Loucy (cell line): ENCODE results near the gene PARVG.

Experiments
- H2AFZ ChIP-seq: fragments of 200-600 bp; sonication (generic); 2 replicates; pipeline ENCODE4 v1.6.0; 2016; ENCODE audit warnings: antibody characterized with exemption, mild to moderate bottlenecking, low read length, moderate library complexity
- H3F3A ChIP-seq: fragments of 200-600 bp; 2 replicates; pipeline ENCODE4 v1.6.0; 2016; ENCODE audit warnings: antibody characterized with exemption, low read depth, mild to moderate bottlenecking
- H3K27me3 ChIP-seq: fragments of 200-600 bp; sonication (generic); 2 replicates; pipeline ENCODE4 v1.6.1; 2014; ENCODE audit warnings: low read length, mild to moderate bottlenecking; ENCODE audit not compliant: insufficient read depth, poor library complexity, severe bottlenecking
- H3K36me3 ChIP-seq: fragments of 200-600 bp; sonication (generic); 2 replicates; pipeline ENCODE4 v1.6.1; 2016; ENCODE audit warnings: low read length; ENCODE audit not compliant: insufficient read depth
- H3K4me1 ChIP-seq: fragments of 200-600 bp; sonication (generic); 2 replicates; pipeline ENCODE4 v1.5.1; 2014; ENCODE audit warnings: low read length, mild to moderate bottlenecking; ENCODE audit not compliant: insufficient read depth, poor library complexity, severe bottlenecking
- H3K4me2 ChIP-seq: fragments of 200-600 bp; sonication (generic); 2 replicates; pipeline ENCODE4 v1.6.0; 2014; ENCODE audit warnings: antibody characterized with exemption, low read length, low read depth, mild to moderate bottlenecking; ENCODE audit not compliant: poor library complexity, severe bottlenecking
- H3K4me3 ChIP-seq: fragments of 200-600 bp; sonication (generic); 2 replicates; pipeline ENCODE4 v1.5.1; 2014; ENCODE audit warnings: low read length, mild to moderate bottlenecking, mixed read lengths; ENCODE audit not compliant: poor library complexity, severe bottlenecking
- H3K79me2 ChIP-seq: fragments of 200-600 bp; sonication (generic); 2 replicates; pipeline ENCODE4 v1.6.1; 2014; ENCODE audit warnings: low read length; ENCODE audit not compliant: insufficient read depth
- H3K9ac ChIP-seq: fragments of 200-600 bp; sonication (generic); 2 replicates; pipeline ENCODE4 v1.6.0; 2014; ENCODE audit warnings: mild to moderate bottlenecking, low read depth, low read length, moderate library complexity; ENCODE audit not compliant: poor library complexity, severe bottlenecking
- H3K9me2 ChIP-seq: fragments of 200-600 bp; sonication (generic); replicated peaks from 2 replicates; pipeline ENCODE4 v1.6.1; 2016; ENCODE audit warnings: low read depth, low read length, mixed read lengths
- H3K9me3 ChIP-seq: fragments of 200-600 bp; sonication (generic); 2 replicates; pipeline ENCODE4 v1.6.1; 2014; ENCODE audit warnings: mild to moderate bottlenecking, antibody characterized with exemption, low read length, low read depth; ENCODE audit not compliant: insufficient read depth
- H4K20me1 ChIP-seq: fragments of 200-600 bp; sonication (generic); 2 replicates; pipeline ENCODE4 v1.6.0; 2014; ENCODE audit warnings: antibody characterized with exemption, low read length, mild to moderate bottlenecking; ENCODE audit not compliant: insufficient read depth, poor library complexity, severe bottlenecking
- EZH2phosphoT487 ChIP-seq: fragments of 200-600 bp; IDR thresholded peaks from 2 replicates; pipeline ENCODE4 v1.6.1; 2018; ENCODE audit warnings: antibody characterized with exemption, mild to moderate bottlenecking, moderate library complexity, borderline replicate concordance
- TF ChIP-seq, protein P1 (sequence below): fragments of 200-600 bp; sonication (generic); conservative IDR thresholded peaks from 2 replicates; pipeline ENCODE4 v1.5.1; 2014; ENCODE audit warnings: mild to moderate bottlenecking, antibody characterized with exemption, low read length

Gene PARVG

DNA sequence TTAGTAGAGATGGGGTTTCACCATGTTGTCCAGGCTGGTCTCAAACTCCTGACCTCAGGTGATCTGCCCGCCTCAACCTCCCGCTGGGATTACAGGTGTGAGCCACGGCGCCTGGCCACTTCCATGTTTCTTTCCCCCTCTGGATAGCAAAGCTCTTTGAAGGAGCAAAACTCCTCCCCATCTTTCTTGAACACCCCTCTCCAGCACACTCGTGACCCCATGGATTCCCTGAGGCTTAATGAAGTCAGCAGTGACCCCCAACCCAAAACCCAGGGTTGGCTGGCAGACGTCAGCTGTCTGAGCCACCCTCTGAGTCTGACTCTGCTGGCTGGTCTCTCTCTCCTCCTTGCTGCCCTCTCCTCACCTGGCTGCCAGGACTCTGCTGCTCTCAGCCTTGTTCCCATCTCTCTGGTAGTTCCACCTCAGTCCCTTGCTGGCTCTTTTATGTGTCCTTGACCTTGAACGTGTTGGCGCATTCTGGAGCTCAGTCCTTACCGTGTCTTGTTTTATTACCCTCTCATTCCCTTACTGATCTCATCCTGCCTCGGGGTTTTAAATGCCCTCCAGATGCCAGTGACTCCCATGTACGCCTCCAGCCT, 44.5 kb downstream of the PARVG start:
- Histone ChIP-seq H3F3A (no peaks in the 10 kb centered on the region), H3K79me2 (no peaks in the 10 kb centered on the region), H3K9ac (no peak overlapping the region), H4K20me1 (no peaks in the 10 kb centered on the region), H3K4me2 (no peak overlapping the region), H3K27me3 (no peaks in the 10 kb centered on the region), H2AFZ (no peak overlapping the region), H3K9me2 (no peaks in the 10 kb centered on the region), H3K4me3 (no peak overlapping the region), H3K9me3 (no peaks in the 10 kb centered on the region), H3K36me3 (no peaks in the 10 kb centered on the region), H3K4me1 (no peaks in the 10 kb centered on the region)
- TF ChIP-seq, protein P1, sequence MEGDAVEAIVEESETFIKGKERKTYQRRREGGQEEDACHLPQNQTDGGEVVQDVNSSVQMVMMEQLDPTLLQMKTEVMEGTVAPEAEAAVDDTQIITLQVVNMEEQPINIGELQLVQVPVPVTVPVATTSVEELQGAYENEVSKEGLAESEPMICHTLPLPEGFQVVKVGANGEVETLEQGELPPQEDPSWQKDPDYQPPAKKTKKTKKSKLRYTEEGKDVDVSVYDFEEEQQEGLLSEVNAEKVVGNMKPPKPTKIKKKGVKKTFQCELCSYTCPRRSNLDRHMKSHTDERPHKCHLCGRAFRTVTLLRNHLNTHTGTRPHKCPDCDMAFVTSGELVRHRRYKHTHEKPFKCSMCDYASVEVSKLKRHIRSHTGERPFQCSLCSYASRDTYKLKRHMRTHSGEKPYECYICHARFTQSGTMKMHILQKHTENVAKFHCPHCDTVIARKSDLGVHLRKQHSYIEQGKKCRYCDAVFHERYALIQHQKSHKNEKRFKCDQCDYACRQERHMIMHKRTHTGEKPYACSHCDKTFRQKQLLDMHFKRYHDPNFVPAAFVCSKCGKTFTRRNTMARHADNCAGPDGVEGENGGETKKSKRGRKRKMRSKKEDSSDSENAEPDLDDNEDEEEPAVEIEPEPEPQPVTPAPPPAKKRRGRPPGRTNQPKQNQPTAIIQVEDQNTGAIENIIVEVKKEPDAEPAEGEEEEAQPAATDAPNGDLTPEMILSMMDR = no peak
- TF ChIP-seq EZH2phosphoT487 = no peak

DNA sequence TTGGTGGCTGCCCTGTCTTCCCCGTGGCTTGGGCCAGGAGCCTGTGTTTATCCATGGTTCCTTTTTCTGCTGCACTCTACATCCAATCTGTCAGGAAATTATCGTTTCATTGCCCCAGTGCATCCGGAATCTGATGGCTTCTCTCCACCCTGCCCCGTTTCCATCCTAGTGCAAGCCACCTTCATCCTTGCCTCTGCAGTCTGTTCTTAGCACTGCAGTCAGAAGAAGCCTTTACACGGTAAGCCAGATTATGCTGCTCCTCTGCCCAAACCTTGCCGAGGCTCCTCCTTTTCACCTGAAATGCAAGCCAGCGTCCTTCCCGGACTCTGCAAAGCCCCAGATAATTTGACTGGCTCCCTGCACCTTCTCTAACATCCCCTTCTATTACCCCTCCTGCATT, 45.1 kb downstream of the PARVG start:
- TF ChIP-seq EZH2phosphoT487 = no peak
- TF ChIP-seq, protein P1 = no peak
- no peaks in the 10 kb centered on the region for H3K36me3 ChIP-seq

DNA sequence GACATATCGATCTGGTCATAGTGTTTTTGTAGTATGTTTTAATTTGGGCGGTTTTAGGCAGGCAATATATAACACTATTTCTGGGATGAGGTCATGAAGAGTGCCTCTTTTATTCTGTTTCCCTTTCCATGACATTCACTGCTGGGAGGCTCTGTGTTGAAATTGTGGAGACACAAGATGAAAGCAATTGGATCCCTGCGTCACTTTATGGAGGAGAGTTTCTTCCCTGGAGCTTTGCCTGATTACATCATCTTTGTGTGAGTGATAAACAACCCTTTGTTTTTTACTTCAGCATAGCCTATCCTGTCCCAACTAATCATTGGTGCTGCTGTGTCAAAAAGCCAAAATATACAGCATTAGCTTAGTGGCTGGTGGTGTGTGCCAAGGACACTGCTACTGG, 48.6 kb downstream of the PARVG start:
- H3K27me3 ChIP-seq = no peaks in the 10 kb centered on the region
- no peak overlapping the region for H3K4me3 ChIP-seq
- H3K9me2 ChIP-seq = no peaks in the 10 kb centered on the region
- TF ChIP-seq, protein P1 = no peak
- no peak for TF ChIP-seq EZH2phosphoT487
- H3K79me2 ChIP-seq = no peaks in the 10 kb centered on the region
- no peak overlapping the region for H3K4me2 ChIP-seq
- H3K36me3 ChIP-seq = no peaks in the 10 kb centered on the region
- H4K20me1 ChIP-seq = no peaks in the 10 kb centered on the region
- H3K9me3 ChIP-seq = no peaks in the 10 kb centered on the region
- H3K4me1 ChIP-seq = no peaks in the 10 kb centered on the region
- H3K9ac ChIP-seq = no peak overlapping the region
- H2AFZ ChIP-seq = no peak overlapping the region
- H3F3A ChIP-seq = no peaks in the 10 kb centered on the region

More for the DNA sequence above, 45.1 kb downstream of the PARVG start:
- Histone ChIP-seq H2AFZ (no peak overlapping the region), H4K20me1 (no peaks in the 10 kb centered on the region), H3K79me2 (no peaks in the 10 kb centered on the region), H3K9ac (no peak overlapping the region), H3K4me2 (no peak overlapping the region), H3K4me1 (no peaks in the 10 kb centered on the region), H3K9me2 (no peaks in the 10 kb centered on the region), H3K4me3 (no peak overlapping the region), H3F3A (no peaks in the 10 kb centered on the region), H3K9me3 (no peaks in the 10 kb centered on the region), H3K27me3 (no peaks in the 10 kb centered on the region)
